Right cardiac atrium (tissue), 5 donors: Measurements from ENCODE around the gene LYSMD1. TPM values are rescaled to one million over a fixed set of nuclear protein-coding genes. Genes with fewer than 3 reads are reported as not detected.

Experiments used
- ATAC-seq, 2 donors: fragments of 200-7000 bp; cut with Tn5 transposase; one replicate each; pipeline versions ENCODE4 v1.8.0 to v1.9.1; 2020; ENCODE audit warnings: moderate library complexity in 2 of 2, mild to moderate bottlenecking in 1 of 2
- DNase-seq, 3 donors: peaks; one replicate each; pipeline ENCODE4 v3.0.0-alpha.2; 2020
- H3K27ac ChIP-seq: one replicate; pipeline ENCODE4 v1.5.1; 2013; ENCODE audit warnings: mild to moderate bottlenecking, low read length, control low read depth, moderate library complexity
- H3K27me3 ChIP-seq: one replicate; pipeline ENCODE4 v1.6.1; 2013; ENCODE audit not compliant: control insufficient read depth, insufficient read depth
- H3K4me1 ChIP-seq: one replicate; pipeline ENCODE4 v1.6.1; 2013; ENCODE audit warnings: low read length; ENCODE audit not compliant: control insufficient read depth, insufficient read depth
- H3K4me3 ChIP-seq: one replicate; pipeline ENCODE4 v1.5.1; 2013; ENCODE audit warnings: low read length, control low read depth
- H3K9me3 ChIP-seq: one replicate; pipeline ENCODE4 v1.6.1; 2013; ENCODE audit warnings: low read length; ENCODE audit not compliant: control insufficient read depth
- WGBS: extraction: QIAGEN DNeasy Blood & Tissue Kit; methylation state at CpG from one replicate; pipeline ENCODE4 v1.1.7; 2013; 5-methylcytosine and 5-hydroxymethylcytosine counted together
- intact Hi-C, 4 donors: fragments of 100-400 bp; cut with DNase I; formaldehyde crosslinking; loops; one replicate each; pipeline versions ENCODE4 v1.11.0 to v1.14.0; 2022 to 2023
- polyA plus RNA-seq: library from polyadenylated mRNA; stranded (reverse); fragments of 200-250 nt; gene quantifications from one replicate; pipeline ENCODE4 v1.2.3, GENCODE V29; 2013
- total RNA-seq, 4 donors: library from RNA; stranded (reverse); fragmentation: NEBNext Ultra II Directional; extraction: Animal tissue kit (Norgen Biotek cat#: 25700); gene quantifications; one replicate each; pipeline ENCODE4 v1.2.1, GENCODE V29; 2021
- donor health status: healthy with polysubstance abuse.
- donor health status: DM: no; HTN: yes; CAD: no.
- donor health status: DM: no; HTN: no; CAD: no.
- donor health status: DM: no; HTN: yes; CAD: no; lungs with severe emphysema.
- donor health status: DM: yes; HTN: yes; CAD: no.

LYSMD1 gene
- total and polyA plus RNA-seq, 5 donors = 8.5 to 16.5 (median 15.0) TPM

DNA sequence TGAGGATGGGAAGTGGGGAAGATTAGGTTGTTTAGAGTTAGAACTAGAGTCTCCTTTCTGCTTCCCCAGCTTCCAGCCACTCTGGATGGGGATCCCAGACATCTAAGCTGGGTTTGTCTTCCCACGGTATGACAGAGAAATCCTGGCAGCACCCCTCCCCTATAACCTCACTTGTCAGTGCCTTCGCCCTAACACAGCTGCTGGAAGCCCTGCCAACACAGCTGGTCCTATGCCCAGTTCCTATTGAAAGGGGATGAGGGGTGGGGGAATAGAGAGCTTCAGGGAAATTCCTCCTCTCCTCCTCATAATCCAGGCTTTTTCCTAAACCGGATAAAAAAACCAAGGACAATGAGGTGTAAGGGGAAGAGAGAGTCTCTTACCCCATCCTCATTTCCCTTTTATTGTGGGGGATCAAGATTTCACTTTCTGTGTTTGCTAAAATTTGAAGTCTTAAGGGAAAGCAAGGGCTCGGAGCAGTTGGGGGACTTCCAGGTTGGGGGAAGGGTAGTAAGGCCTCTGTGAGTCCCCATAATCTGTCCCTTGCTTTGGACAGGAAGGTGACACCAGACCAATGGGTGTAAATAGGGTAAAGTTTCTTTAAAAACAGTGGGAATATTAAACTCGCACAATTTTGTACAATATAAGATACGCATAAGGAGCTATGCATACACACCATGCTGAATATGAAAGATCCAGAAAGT, 9.5 kb upstream of the LYSMD1 start:
- WGBS = 52% methylated on average over 6 of the region's 6 CpGs
- DNase-seq = peak; percentile 47 to 73 (median 70)
- Histone ChIP-seq H3K9me3 (no peaks in the 10 kb centered on the region), H3K27ac (no peak overlapping the region), H3K27me3 (no peaks in the 10 kb centered on the region), H3K4me1 (no peaks in the 10 kb centered on the region), H3K4me3 (no peak overlapping the region)
- ATAC-seq = peak in 1 of 2 donors; percentile 19
- intact Hi-C loops = no loop called here

DNA sequence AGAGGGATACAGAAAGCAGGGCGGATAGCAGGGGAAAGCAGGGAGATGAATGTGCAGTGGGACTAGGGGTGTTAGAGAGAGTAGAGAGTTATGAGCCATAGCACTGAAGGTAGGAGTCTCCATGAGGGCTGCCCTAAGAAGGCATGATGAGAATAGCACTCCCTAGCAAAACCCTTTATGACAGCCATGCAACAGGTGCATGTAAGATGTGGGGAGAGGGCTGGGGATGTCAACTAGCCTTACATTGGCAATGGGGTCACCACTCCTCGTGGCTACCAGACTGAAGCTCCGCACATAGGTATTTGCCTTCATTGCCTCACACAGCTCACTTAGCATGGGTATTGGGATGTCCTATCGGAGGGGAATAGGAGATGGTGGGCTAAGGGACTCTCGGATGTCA, 5.5 kb upstream of the LYSMD1 start:
- DNase-seq (no peak), ATAC-seq (no peak)
- Histone ChIP-seq H3K4me1 (peaks cover 7% of the 10 kb centered on the region), H3K27ac (no peak overlapping the region), H3K27me3 (no peaks in the 10 kb centered on the region), H3K4me3 (no peak overlapping the region), H3K9me3 (no peaks in the 10 kb centered on the region)
- WGBS = 93% methylated on average over 5 of the region's 5 CpGs
- intact Hi-C loops = no loop called here

GRCh38 chr1:151167116-151167515, 1.4 kb upstream of the LYSMD1 start:
- Histone ChIP-seq H3K9me3 (no peaks in the 10 kb centered on the region), H3K4me3 (no peak overlapping the region), H3K27me3 (no peaks in the 10 kb centered on the region), H3K27ac (no peak overlapping the region), H3K4me1 (peaks cover 7% of the 10 kb centered on the region)
- no peak for DNase-seq
- 89% methylated on average over 6 of the region's 6 CpGs for WGBS
- intact Hi-C loops = no loop called here
- no peak for ATAC-seq

- WGBS = 4% methylated on average over 15 of the region's 15 CpGs
- ATAC-seq (no peak), DNase-seq (peak in 1 of 3 donors; percentile 50)
- intact Hi-C loops = no loop called here
- H3K27ac ChIP-seq = no peak overlapping the region
- peaks cover 7% of the 10 kb centered on the region for H3K4me1 ChIP-seq
- H3K27me3 ChIP-seq = no peaks in the 10 kb centered on the region
- H3K4me3 ChIP-seq = peak overlapping the region; percentile 98
- H3K9me3 ChIP-seq = no peaks in the 10 kb centered on the region
These were observed 829 bp upstream of the LYSMD1 start for GRCh38 chr1:151166505-151166956.

- Histone ChIP-seq H3K27me3 (no peaks in the 10 kb centered on the region), H3K4me1 (peaks cover 7% of the 10 kb centered on the region), H3K4me3 (peak overlapping the region; percentile 98), H3K27ac (peak overlapping the region; percentile 98), H3K9me3 (no peaks in the 10 kb centered on the region)
- whole genome bisulfite sequencing = 5% methylated on average over 15 of the region's 15 CpGs
- DNase-seq (peak; percentile 65 to 83 (median 79)), ATAC-seq (peak; percentile 72 to 78)
- intact Hi-C loops = no loop called here
These were observed 393 bp downstream of the LYSMD1 start for GRCh38 chr1:151165281-151165737.

DNA sequence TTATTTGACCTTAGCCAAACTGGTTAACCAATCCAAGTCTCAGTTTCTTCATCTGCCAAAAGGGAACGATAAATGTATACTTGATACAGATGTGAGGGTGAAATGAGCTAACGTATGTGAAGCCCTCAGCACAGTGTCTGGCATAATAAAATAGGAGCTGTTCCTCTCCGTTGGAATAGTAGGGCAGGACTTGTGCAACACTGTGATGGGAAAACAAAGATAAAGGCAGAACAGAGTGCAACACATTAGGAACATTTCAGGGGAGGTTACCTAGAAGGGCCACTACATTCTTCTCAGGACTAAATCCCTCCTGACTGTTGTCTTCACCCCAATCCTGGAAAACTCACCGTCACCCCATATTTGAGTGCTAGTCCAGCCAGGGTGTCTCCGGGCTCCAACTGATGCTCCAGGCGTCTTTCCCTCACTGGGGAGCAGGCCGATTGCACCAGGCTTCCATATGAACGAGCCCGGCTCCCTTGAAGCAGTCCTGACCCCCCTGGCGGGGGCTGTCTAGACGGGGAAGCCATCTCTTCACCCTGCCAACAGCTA, 896 bp downstream of the LYSMD1 start:
- Histone ChIP-seq H3K4me1 (peaks cover 7% of the 10 kb centered on the region), H3K27me3 (no peaks in the 10 kb centered on the region), H3K4me3 (peak overlapping the region; percentile 98), H3K9me3 (no peaks in the 10 kb centered on the region), H3K27ac (peak overlapping the region; percentile 98)
- 24% methylated on average over 11 of the region's 11 CpGs for WGBS
- peak; percentile 20 to 30 for ATAC-seq
- intact Hi-C loops = no loop called here
- no peak for DNase-seq

DNA sequence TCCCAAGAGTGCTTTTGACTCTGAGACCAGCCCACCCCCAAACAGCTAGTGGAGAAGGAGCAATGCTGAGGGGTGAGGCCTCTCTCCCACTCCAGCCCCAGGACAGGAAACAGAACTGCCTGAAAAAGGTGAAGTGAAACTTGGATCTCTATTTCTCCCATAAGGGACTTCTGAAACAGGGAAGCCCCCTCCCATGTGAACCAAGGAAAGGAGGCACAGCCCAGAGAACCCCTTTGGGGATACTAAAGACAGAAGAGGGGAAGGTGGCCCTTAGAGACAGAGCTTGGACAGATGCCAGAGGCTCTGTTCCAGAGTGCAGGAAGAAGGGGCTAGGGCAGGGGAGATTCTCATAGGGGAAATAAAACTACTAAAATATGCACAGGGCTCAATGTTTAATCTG, 6.3 kb downstream of the LYSMD1 start:
- H3K27ac ChIP-seq = no peak overlapping the region
- DNase-seq (no peak), ATAC-seq (no peak)

GRCh38 chr1:151158751-151159251, 6.9 kb downstream of the LYSMD1 start:
- intact Hi-C loops = loop anchor here in 2 of 4 donors (5.0 to 10.0 kb wide), 2 partner anchors 54 to 62 kb away; no protein-coding TSS in a partner anchor
- Histone ChIP-seq H3K27ac (no peak overlapping the region), H3K27me3 (no peaks in the 10 kb centered on the region), H3K4me1 (no peaks in the 10 kb centered on the region), H3K9me3 (no peaks in the 10 kb centered on the region), H3K4me3 (no peak overlapping the region)
- peak; percentile 6 to 7 for ATAC-seq
- DNase-seq = peak in 1 of 3 donors; percentile 64
- WGBS = 77% methylated on average over 22 of the region's 22 CpGs

More for the DNA sequence above, 6.3 kb downstream of the LYSMD1 start:
- H3K27me3 ChIP-seq = no peaks in the 10 kb centered on the region
- no peaks in the 10 kb centered on the region for H3K9me3 ChIP-seq
- intact Hi-C loops = loop anchor here in 2 of 4 donors (5.0 to 10.0 kb wide), 2 partner anchors 55 to 62 kb away; no protein-coding TSS in a partner anchor
- H3K4me1 ChIP-seq = no peaks in the 10 kb centered on the region
- H3K4me3 ChIP-seq = no peak overlapping the region

- Histone ChIP-seq H3K4me3 (no peak overlapping the region), H3K4me1 (no peaks in the 10 kb centered on the region), H3K9me3 (no peaks in the 10 kb centered on the region), H3K27me3 (no peaks in the 10 kb centered on the region), H3K27ac (no peak overlapping the region)
- WGBS = 74% methylated on average over 5 of the region's 5 CpGs
- ATAC-seq (no peak), DNase-seq (peak in 1 of 3 donors; percentile 26)
- intact Hi-C loops = loop anchor here in 2 of 4 donors (5.0 to 10.0 kb wide), 2 partner anchors 54 to 61 kb away; no protein-coding TSS in a partner anchor
These were observed 7.4 kb downstream of the LYSMD1 start for GRCh38 chr1:151158326-151158725.

- peak overlapping the region; percentile 27 for H3K4me3 ChIP-seq
- WGBS = 71% methylated on average over 6 of the region's 6 CpGs
These were observed 8.6 kb downstream of the LYSMD1 start for GRCh38 chr1:151157067-151157531.

GRCh38 chr1:151156515-151156819, 9.2 kb downstream of the LYSMD1 start, which contains the start of gene TNFAIP8L2:
Gene TNFAIP8L2, plus strand, starts transcription at chr1:151156649. Its CDS starts 2,049 bp downstream, at chr1:151158698.
- Histone ChIP-seq H3K27me3 (no peaks in the 10 kb centered on the region), H3K4me3 (peak within 1 kb of the TSS; percentile 27), H3K9me3 (no peaks in the 10 kb centered on the region), H3K27ac (peak within 1 kb of the TSS; percentile 15), H3K4me1 (no peaks in the 10 kb centered on the region)
- 64% methylated on average over 4 of the region's 4 CpGs for WGBS
- ATAC-seq (peak; percentile 50 to 60), DNase-seq (peak; percentile 51 to 84 (median 84))
- intact Hi-C loops = loop anchor here (2.0 to 10.0 kb wide), 3 partner anchors 52 to 59 kb away; no protein-coding TSS in a partner anchor

More at GRCh38 chr1:151157067-151157531, 8.6 kb downstream of the LYSMD1 start:
- intact Hi-C loops = loop anchor here (2.0 to 10.0 kb wide), 3 partner anchors 52 to 60 kb away; no protein-coding TSS in a partner anchor
- no peaks in the 10 kb centered on the region for H3K9me3 ChIP-seq
- ATAC-seq = peak; percentile 22 to 30
- H3K27ac ChIP-seq = peak overlapping the region; percentile 15
- DNase-seq = peak in 1 of 3 donors; percentile 59
- H3K4me1 ChIP-seq = no peaks in the 10 kb centered on the region
- no peaks in the 10 kb centered on the region for H3K27me3 ChIP-seq
